Nucleus accumbens (tissue), 56 donors: ENCODE measurements around the gene CXCL12.

ENCODE experiments used
- DNase-seq, 56 donors: peaks; one replicate each; lab custom pipeline; 2025; lab: John Stamatoyannopoulos, UW

CXCL12 gene

GRCh38 chr10:44400541-44400940 is 15.6 kb upstream of the CXCL12 start:
- DNase-seq: no peak

GRCh38 chr10:44399659-44400451 is 15.0 kb upstream of the CXCL12 start:
- DNase-seq: no peak

- DNase-seq: no peak
Observed at GRCh38 chr10:44398747-44399658, 14.1 kb upstream of the CXCL12 start.

- DNase-seq: no peak
Observed at GRCh38 chr10:44398271-44398670, 13.4 kb upstream of the CXCL12 start.

- no peak for DNase-seq
Observed at GRCh38 chr10:44397476-44398225, 12.8 kb upstream of the CXCL12 start.

GRCh38 chr10:44396671-44397191 is 11.8 kb upstream of the CXCL12 start:
- DNase-seq: no peak

GRCh38 chr10:44395902-44396670 is 11.2 kb upstream of the CXCL12 start:
- no peak for DNase-seq

- DNase-seq: no peak
Observed at GRCh38 chr10:44395396-44395795, 10.5 kb upstream of the CXCL12 start.

- no peak for DNase-seq
Observed at GRCh38 chr10:44394696-44395381, 9.9 kb upstream of the CXCL12 start.

- DNase-seq: no peak
Observed at GRCh38 chr10:44393834-44394547, 9.1 kb upstream of the CXCL12 start.

GRCh38 chr10:44393051-44393630 is 8.2 kb upstream of the CXCL12 start:
- no peak for DNase-seq

- no peak for DNase-seq
Observed at GRCh38 chr10:44392420-44392819, 7.5 kb upstream of the CXCL12 start.

- no peak for DNase-seq
Observed at GRCh38 chr10:44391981-44392380, 7.1 kb upstream of the CXCL12 start.

- DNase-seq: no peak
Observed at GRCh38 chr10:44390585-44391072, 5.7 kb upstream of the CXCL12 start.

GRCh38 chr10:44389556-44389955 is 4.7 kb upstream of the CXCL12 start:
- no peak for DNase-seq

- DNase-seq: peak in 2 of 56 donors; percentile 12 to 43
Observed at GRCh38 chr10:44389150-44389549, 4.3 kb upstream of the CXCL12 start.

- no peak for DNase-seq
Observed at GRCh38 chr10:44388641-44389040, 3.7 kb upstream of the CXCL12 start.

GRCh38 chr10:44387853-44388251 is 3.0 kb upstream of the CXCL12 start:
- DNase-seq: no peak
